H7 (cell line): Measurements from ENCODE around the gene ZNF385A. TPM values are rescaled to one million over a fixed set of nuclear protein-coding genes. Genes with fewer than 3 reads are reported as not detected.

Experiments used
- DNase-seq: peaks from one replicate; pipeline ENCODE4 v3.0.0; 2012
- H3K27me3 ChIP-seq: 2 replicates; pipeline ENCODE4 v1.6.0; 2011; ENCODE audit warnings: mild to moderate bottlenecking, low read length; ENCODE audit not compliant: control insufficient read depth, insufficient read depth
- H3K36me3 ChIP-seq: replicated peaks from 2 replicates; pipeline ENCODE4 v1.5.1; 2011; ENCODE audit warnings: low read length; ENCODE audit not compliant: control insufficient read depth, insufficient read depth
- H3K4me3 ChIP-seq: 2 replicates; pipeline ENCODE4 v1.5.1; 2011; ENCODE audit warnings: low read depth, mild to moderate bottlenecking, control low read depth, low read length, moderate library complexity; ENCODE audit not compliant: insufficient read depth
- total RNA-seq: library from RNA; depleted of rRNA; stranded (reverse); fragments of >200 nt; shearing (Covaris generic); gene quantifications from 2 replicates; pipeline ENCODE4 v1.2.3, GENCODE V29; 2014

Gene ZNF385A
- total RNA-seq, 1 experiment from 2014 or later, result 3.5 TPM

- Histone ChIP-seq H3K27me3 (peaks cover 3% of the 10 kb centered on the region), H3K36me3 (no peaks in the 10 kb centered on the region), H3K4me3 (peak overlapping the region; percentile 82)
- peak; percentile 99 for DNase-seq
These were observed 6.4 kb upstream of the ZNF385A start for GRCh38 chr12:54390668-54391551.

GRCh38 chr12:54390176-54390667 is 5.7 kb upstream of the ZNF385A start:
- Histone ChIP-seq H3K36me3 (no peaks in the 10 kb centered on the region), H3K27me3 (peaks cover 3% of the 10 kb centered on the region), H3K4me3 (peak overlapping the region; percentile 82)
- DNase-seq, result peak; percentile 83

GRCh38 chr12:54389607-54390175 is 5.2 kb upstream of the ZNF385A start:
- DNase-seq, result no peak
- H3K27me3 ChIP-seq, result peaks cover 3% of the 10 kb centered on the region
- peak overlapping the region; percentile 82; the same call in 1 of the 2 replicates for H3K4me3 ChIP-seq
- H3K36me3 ChIP-seq, result no peaks in the 10 kb centered on the region

- H3K4me3 ChIP-seq, result no peak overlapping the region
- peaks cover 3% of the 10 kb centered on the region for H3K27me3 ChIP-seq
- DNase-seq, result peak; percentile 55
- H3K36me3 ChIP-seq, result no peaks in the 10 kb centered on the region
These were observed 4.6 kb upstream of the ZNF385A start for GRCh38 chr12:54389134-54389508.

GRCh38 chr12:54388237-54389133 is 4.0 kb upstream of the ZNF385A start:
- Histone ChIP-seq H3K36me3 (no peaks in the 10 kb centered on the region; the same call in 1 of the 2 replicates), H3K4me3 (no peak overlapping the region), H3K27me3 (peaks cover 3% of the 10 kb centered on the region)
- DNase-seq, result peak; percentile 19

- Histone ChIP-seq H3K4me3 (no peak overlapping the region), H3K36me3 (no peaks in the 10 kb centered on the region; the same call in 1 of the 2 replicates), H3K27me3 (no peaks in the 10 kb centered on the region; the same call in none of the 2 replicates)
- DNase-seq, result no peak
These were observed 2.6 kb upstream of the ZNF385A start for GRCh38 chr12:54387114-54387467.

GRCh38 chr12:54386403-54387113 is 2.0 kb upstream of the ZNF385A start:
- H3K4me3 ChIP-seq, result no peak overlapping the region
- DNase-seq, result no peak
- H3K27me3 ChIP-seq, result no peaks in the 10 kb centered on the region; the same call in 1 of the 2 replicates

GRCh38 chr12:54385251-54385914 is 850 bp upstream of the ZNF385A start:
- no peak overlapping the region for H3K4me3 ChIP-seq
- H3K27me3 ChIP-seq, result no peaks in the 10 kb centered on the region; the same call in 1 of the 2 replicates
- peak; percentile 94 for DNase-seq
- H3K36me3 ChIP-seq, result no peaks in the 10 kb centered on the region; the same call in 1 of the 2 replicates

More at GRCh38 chr12:54386403-54387113, 2.0 kb upstream of the ZNF385A start:
- no peaks in the 10 kb centered on the region; the same call in 1 of the 2 replicates for H3K36me3 ChIP-seq

- H3K4me3 ChIP-seq, result no peak overlapping the region
- peaks cover 5% of the 10 kb centered on the region for H3K27me3 ChIP-seq
- peaks cover 3% of the 10 kb centered on the region for H3K36me3 ChIP-seq
- DNase-seq, result no peak
These were observed 1.4 kb downstream of the ZNF385A start for GRCh38 chr12:54383041-54383609.

- DNase-seq, result no peak
- Histone ChIP-seq H3K4me3 (no peak overlapping the region), H3K36me3 (peaks cover 3% of the 10 kb centered on the region), H3K27me3 (peaks cover 7% of the 10 kb centered on the region)
These were observed 3.4 kb downstream of the ZNF385A start for GRCh38 chr12:54381136-54381535.

- peaks cover 3% of the 10 kb centered on the region for H3K36me3 ChIP-seq
- peaks cover 7% of the 10 kb centered on the region for H3K27me3 ChIP-seq
- H3K4me3 ChIP-seq, result peak overlapping the region; percentile 44
- peak; percentile 97 for DNase-seq
These were observed 4.9 kb downstream of the ZNF385A start for GRCh38 chr12:54379398-54380201.

GRCh38 chr12:54378796-54379397 is 5.6 kb downstream of the ZNF385A start:
- Histone ChIP-seq H3K27me3 (peaks cover 7% of the 10 kb centered on the region), H3K4me3 (peak overlapping the region; percentile 44), H3K36me3 (peaks cover 3% of the 10 kb centered on the region)
- peak; percentile 97 for DNase-seq
